CD4-positive, alpha-beta T cell treated with Interleukin-4 for 4 hours (primary cell): ENCODE measurements around the gene HS6ST3.
"Not testable (repeated sequence)": the region's sequence is repeated elsewhere in the genome, so short reads cannot be mapped to it uniquely, and the experiment has no call there.

Source experiments
- DNase-seq: peaks from one replicate; pipeline ENCODE4 v3.0.0-alpha.2; 2020

HS6ST3 gene

GRCh38 chr13:96089749-96090239 lies at the start of gene HS6ST3:
TSS of gene HS6ST3 (plus strand) at chr13:96090107.
- no peak for DNase-seq

GRCh38 chr13:96041326-96042110 lies 48.4 kb upstream of the HS6ST3 start:
- no peak for DNase-seq

- no peak for DNase-seq
Measured at GRCh38 chr13:96044238-96044637, 45.7 kb upstream of the HS6ST3 start.

GRCh38 chr13:96046449-96047126 lies 43.3 kb upstream of the HS6ST3 start:
- not testable (repeated sequence) for DNase-seq

- DNase-seq = not testable (repeated sequence)
Measured at GRCh38 chr13:96050955-96051354, 39.0 kb upstream of the HS6ST3 start.

- DNase-seq = not testable (repeated sequence)
Measured at GRCh38 chr13:96051491-96051890, 38.4 kb upstream of the HS6ST3 start.

- DNase-seq = not testable (repeated sequence)
Measured at GRCh38 chr13:96051946-96052345, 38.0 kb upstream of the HS6ST3 start.

GRCh38 chr13:96052656-96053002 lies 37.3 kb upstream of the HS6ST3 start:
- DNase-seq = no peak

GRCh38 chr13:96053003-96053703 lies 36.8 kb upstream of the HS6ST3 start, which contains the start of gene UGGT2:
TSS of gene UGGT2 (minus strand) at chr13:96053401. CDS start at chr13:96053312, 89 bp downstream.
- DNase-seq = no peak

- no peak for DNase-seq
Measured at GRCh38 chr13:96065849-96066248, 24.1 kb upstream of the HS6ST3 start.

GRCh38 chr13:96068729-96069128 lies 21.2 kb upstream of the HS6ST3 start:
- no peak for DNase-seq

- no peak for DNase-seq
Measured at GRCh38 chr13:96071504-96071903, 18.4 kb upstream of the HS6ST3 start.

GRCh38 chr13:96072392-96072791 lies 17.5 kb upstream of the HS6ST3 start:
- no peak for DNase-seq

GRCh38 chr13:96075953-96076543 lies 13.9 kb upstream of the HS6ST3 start:
- no peak for DNase-seq

GRCh38 chr13:96080676-96081075 lies 9.2 kb upstream of the HS6ST3 start:
- DNase-seq = no peak

- no peak for DNase-seq
Measured at GRCh38 chr13:96081888-96082287, 8.0 kb upstream of the HS6ST3 start.

GRCh38 chr13:96082640-96083039 lies 7.3 kb upstream of the HS6ST3 start:
- no peak for DNase-seq

- DNase-seq = no peak
Measured at GRCh38 chr13:96086736-96087135, 3.2 kb upstream of the HS6ST3 start.

GRCh38 chr13:96089139-96089538 lies 768 bp upstream of the HS6ST3 start:
- DNase-seq = no peak

GRCh38 chr13:96090240-96091101 lies 564 bp downstream of the HS6ST3 start:
- DNase-seq = no peak

GRCh38 chr13:96091164-96092117 lies 1.5 kb downstream of the HS6ST3 start:
- no peak for DNase-seq
